Stomach (tissue), 9 donors: ENCODE results near the gene PPP2R2C. TPM values are rescaled to one million over a fixed set of nuclear protein-coding genes. Genes with fewer than 3 reads are reported as not detected.

Source experiments
- DNase-seq, 2 donors: peaks; one replicate each; pipeline versions ENCODE4 v3.0.0 to v3.0.0-alpha.2; 2013 to 2019
- H3K27ac ChIP-seq, 5 donors: fragments of 200-600 bp in 4 of 5; sonication (generic) in 4 of 5; one replicate each; pipeline ENCODE4 v1.5.1; 2013 to 2019; ENCODE audit warnings: mild to moderate bottlenecking in 1 of 5, moderate library complexity in 1 of 5
- H3K27me3 ChIP-seq, 3 donors: fragments of 200-600 bp; sonication (generic); one replicate each; pipeline ENCODE4 v1.5.1; 2017 to 2019; ENCODE audit warnings: mixed run types in 1 of 3
- H3K36me3 ChIP-seq, 4 donors: fragments of 200-600 bp; sonication (generic); 1 replicate in 3 of 4; 2 replicates in 1 of 4; pipeline ENCODE4 v1.5.1; 2016 to 2019
- H3K4me1 ChIP-seq, 4 donors: fragments of 200-600 bp; sonication (generic); one replicate each; pipeline ENCODE4 v1.5.1; 2016 to 2019
- H3K4me3 ChIP-seq, 4 donors: fragments of 200-600 bp; sonication (generic) in 3 of 4; one replicate each; pipeline ENCODE4 v1.5.1; 2016 to 2019; ENCODE audit warnings: mild to moderate bottlenecking in 1 of 4
- H3K9me3 ChIP-seq, 4 donors: fragments of 200-600 bp; sonication (generic); one replicate each; pipeline ENCODE4 v1.5.1; 2016 to 2019
- EP300 ChIP-seq: sonication (generic); formaldehyde crosslinking; IDR thresholded peaks from one replicate; pipeline ENCODE4 v1.6.1; 2017; ENCODE audit warnings: antibody characterized with exemption
- POLR2A ChIP-seq, 4 donors: fragments of 450-650 bp; IDR thresholded peaks; one replicate each; pipeline ENCODE4 v1.6.1; 2016; ENCODE audit warnings: antibody characterized with exemption in 4 of 4, control low read depth in 2 of 4, mild to moderate bottlenecking in 1 of 4, moderate library complexity in 1 of 4
- POLR2AphosphoS5 ChIP-seq, 3 donors: sonication (generic); formaldehyde crosslinking; IDR thresholded peaks; one replicate each; pipeline ENCODE4 v1.6.1; 2016; ENCODE audit warnings: antibody characterized with exemption in 3 of 3
- WGBS, 5 donors: extraction: QIAGEN DNeasy Blood & Tissue Kit in 3 of 5; methylation state at CpG; one replicate each; pipeline versions ENCODE4 v1.1.5 to v1.1.7; 2013 to 2018; 5-methylcytosine and 5-hydroxymethylcytosine counted together
- intact Hi-C: fragments of 100-400 bp; cut with DNase I; formaldehyde crosslinking; loops from one replicate; pipeline ENCODE4 v1.15.1; 2023; ENCODE audit warnings: low total_unique reads
- polyA plus RNA-seq, 3 donors: library from polyadenylated mRNA; stranded (reverse); fragments of 200-250 nt; gene quantifications; one replicate each; pipeline ENCODE4 v1.2.3, GENCODE V29; 2013
- total RNA-seq, 5 donors: library from RNA; depleted of rRNA; stranded (reverse); fragments of >200 nt; gene quantifications; one replicate each; pipeline versions ENCODE4 v1.1.0 to v1.2.3, GENCODE V29; 2014 to 2016
- TF ChIP-seq, protein P1 (sequence below), 7 experiments: fragments of 450-650 bp in 4 of 7; fragments of 200-600 bp in 3 of 7; sonication (generic) in 3 of 7; IDR thresholded peaks; one replicate each; pipeline ENCODE4 v1.5.1; 2016 to 2019; ENCODE audit warnings: antibody characterized with exemption in 7 of 7, control low read depth in 2 of 7, mild to moderate bottlenecking in 1 of 7
- donor health status: healthy with polysubstance abuse.
- donor health status: Bipolar disorder and iron deficiency.
- donor health status: healthy.

Gene PPP2R2C
- total and polyA plus RNA-seq, 8 donors, result 1.4 to 5.0 (median 1.5) TPM; not detected in 5

GRCh38 chr4:6394671-6395081 is 77.7 kb downstream of the PPP2R2C start:
- TF ChIP-seq, protein P1, sequence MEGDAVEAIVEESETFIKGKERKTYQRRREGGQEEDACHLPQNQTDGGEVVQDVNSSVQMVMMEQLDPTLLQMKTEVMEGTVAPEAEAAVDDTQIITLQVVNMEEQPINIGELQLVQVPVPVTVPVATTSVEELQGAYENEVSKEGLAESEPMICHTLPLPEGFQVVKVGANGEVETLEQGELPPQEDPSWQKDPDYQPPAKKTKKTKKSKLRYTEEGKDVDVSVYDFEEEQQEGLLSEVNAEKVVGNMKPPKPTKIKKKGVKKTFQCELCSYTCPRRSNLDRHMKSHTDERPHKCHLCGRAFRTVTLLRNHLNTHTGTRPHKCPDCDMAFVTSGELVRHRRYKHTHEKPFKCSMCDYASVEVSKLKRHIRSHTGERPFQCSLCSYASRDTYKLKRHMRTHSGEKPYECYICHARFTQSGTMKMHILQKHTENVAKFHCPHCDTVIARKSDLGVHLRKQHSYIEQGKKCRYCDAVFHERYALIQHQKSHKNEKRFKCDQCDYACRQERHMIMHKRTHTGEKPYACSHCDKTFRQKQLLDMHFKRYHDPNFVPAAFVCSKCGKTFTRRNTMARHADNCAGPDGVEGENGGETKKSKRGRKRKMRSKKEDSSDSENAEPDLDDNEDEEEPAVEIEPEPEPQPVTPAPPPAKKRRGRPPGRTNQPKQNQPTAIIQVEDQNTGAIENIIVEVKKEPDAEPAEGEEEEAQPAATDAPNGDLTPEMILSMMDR (IDR thresholded peaks at IDR 0.05), result no peak
- TF ChIP-seq POLR2A (IDR thresholded peaks at IDR 0.05) (no peak), POLR2AphosphoS5 (IDR thresholded peaks at IDR 0.05) (no peak), EP300 (no peak)
- Histone ChIP-seq H3K9me3 (no peaks in the 10 kb centered on the region), H3K36me3 (no peaks in the 10 kb centered on the region), H3K4me1 (peaks cover 0 to 5% (median 0%) of the 10 kb centered on the region in 4 donors), H3K27me3 (peaks cover 0 to 51% (median 14%) of the 10 kb centered on the region in 3 donors), H3K4me3 (no peak overlapping the region), H3K27ac (no peak overlapping the region)
- WGBS, 5 donors, result 80 to 95% (median 88%) methylated on average over 4 to 11 of the region's 11 CpGs
- no peak for DNase-seq
- intact Hi-C loops, result no loop called here

DNA sequence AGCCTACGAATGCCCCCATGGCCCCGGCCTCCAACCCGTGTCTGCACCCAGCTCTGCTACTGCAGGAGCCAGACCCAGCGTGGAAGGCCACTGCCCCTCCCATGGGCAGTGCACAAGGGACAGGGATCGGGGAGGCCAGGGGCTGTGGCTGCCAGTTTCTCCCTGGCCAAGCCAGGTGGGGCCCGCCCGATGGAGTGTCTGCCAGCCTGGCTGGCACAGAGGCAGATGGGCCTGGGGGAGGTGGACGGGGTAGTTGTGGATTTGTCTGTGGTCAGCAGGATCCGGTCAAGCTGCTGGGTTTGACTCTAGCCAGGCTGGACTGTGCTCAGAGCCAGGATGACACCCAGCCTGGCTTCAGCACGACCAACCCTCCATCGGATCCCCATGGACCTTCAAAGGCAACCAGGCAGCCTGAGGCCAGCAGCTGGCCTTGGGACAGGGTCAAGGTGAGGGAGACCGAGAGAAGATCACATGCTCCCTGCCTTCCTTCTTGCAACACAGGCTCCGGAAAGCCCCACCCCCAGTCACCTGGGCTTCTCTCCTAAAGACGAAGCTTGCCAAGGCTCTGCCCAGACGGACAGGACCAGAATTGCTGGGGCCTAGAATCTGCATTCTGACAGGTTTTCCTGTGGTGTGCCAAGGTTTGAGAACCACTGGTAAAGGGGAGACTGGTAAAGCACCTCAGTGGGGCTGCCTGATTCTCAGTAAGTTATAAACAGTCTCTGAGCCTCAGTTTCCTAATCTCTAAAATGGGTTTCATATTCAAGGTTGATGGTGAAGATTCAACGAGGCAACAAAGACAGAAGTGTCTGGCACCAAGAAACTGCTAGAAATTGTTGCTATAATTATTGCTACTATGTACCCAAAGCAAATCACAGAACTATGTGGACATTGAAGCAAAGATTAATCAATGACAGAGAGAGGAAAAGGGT is 78.6 kb downstream of the PPP2R2C start:
- Histone ChIP-seq H3K36me3 (no peaks in the 10 kb centered on the region), H3K4me3 (no peak overlapping the region), H3K4me1 (peaks cover 0 to 5% (median 0%) of the 10 kb centered on the region in 4 donors), H3K9me3 (no peaks in the 10 kb centered on the region), H3K27ac (no peak overlapping the region), H3K27me3 (peaks cover 0 to 51% (median 14%) of the 10 kb centered on the region in 3 donors)
- intact Hi-C loops, result no loop called here
- TF ChIP-seq POLR2A (IDR thresholded peaks at IDR 0.05) (no peak), EP300 (no peak), POLR2AphosphoS5 (IDR thresholded peaks at IDR 0.05) (no peak)
- TF ChIP-seq, protein P1 (IDR thresholded peaks at IDR 0.05), result no peak
- DNase-seq, result no peak
- WGBS, 5 donors, result 61 to 75% (median 66%) methylated on average over 9 to 16 of the region's 16 CpGs

DNA sequence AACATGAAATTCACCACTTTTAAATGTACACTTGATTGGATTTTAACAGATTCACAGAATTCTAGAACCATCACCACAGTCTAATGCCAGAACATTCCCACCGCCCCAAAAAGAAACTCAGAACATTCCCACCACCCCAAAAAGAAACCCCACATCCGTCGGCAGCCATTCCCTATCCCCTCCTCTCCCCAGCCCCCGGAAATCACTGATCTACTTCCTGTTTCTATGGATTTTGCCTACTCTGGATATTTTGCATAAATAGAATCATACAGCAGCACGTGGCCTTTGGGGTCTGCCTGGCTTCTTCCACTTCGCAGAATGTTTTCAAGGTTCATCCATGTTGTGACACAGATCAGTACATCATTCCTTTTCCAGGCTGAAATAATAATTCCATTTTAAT is 79.3 kb downstream of the PPP2R2C start:
- H3K4me1 ChIP-seq, result peaks cover 0 to 5% (median 0%) of the 10 kb centered on the region in 4 donors
- H3K27me3 ChIP-seq, result peaks cover 0 to 54% (median 14%) of the 10 kb centered on the region in 3 donors
- H3K4me3 ChIP-seq, result no peak overlapping the region
- 67 to 83% (median 72%) methylated on average over 6 of the region's 6 CpGs for WGBS, 5 donors
- H3K27ac ChIP-seq, result no peak overlapping the region
- no peaks in the 10 kb centered on the region for H3K36me3 ChIP-seq
- TF ChIP-seq POLR2AphosphoS5 (IDR thresholded peaks at IDR 0.05) (no peak), EP300 (no peak)
- TF ChIP-seq, protein P1 (IDR thresholded peaks at IDR 0.05), result no peak
- no peaks in the 10 kb centered on the region for H3K9me3 ChIP-seq
- intact Hi-C loops, result no loop called here
- DNase-seq, result no peak

GRCh38 chr4:6392407-6392806 is 80.0 kb downstream of the PPP2R2C start:
- H3K27me3 ChIP-seq, result peaks cover 0 to 48% (median 14%) of the 10 kb centered on the region in 3 donors

More at GRCh38 chr4:6392407-6392806, 80.0 kb downstream of the PPP2R2C start:
- intact Hi-C loops, result no loop called here
- WGBS, 5 donors, result 80 to 91% (median 84%) methylated on average over 6 to 7 of the region's 7 CpGs
- Histone ChIP-seq H3K36me3 (no peaks in the 10 kb centered on the region), H3K9me3 (no peaks in the 10 kb centered on the region), H3K4me3 (no peak overlapping the region), H3K27ac (no peak overlapping the region), H3K4me1 (peaks cover 0 to 5% (median 0%) of the 10 kb centered on the region in 4 donors)
- TF ChIP-seq EP300, result no peak
- TF ChIP-seq POLR2AphosphoS5 (IDR thresholded peaks at IDR 0.05), result no peak
- TF ChIP-seq, protein P1 (IDR thresholded peaks at IDR 0.05), result no peak
- no peak for TF ChIP-seq POLR2A (IDR thresholded peaks at IDR 0.05)
- DNase-seq, result no peak
